G401.6 (cell line): Measurements from ENCODE around the gene DOCK9.

Source experiments
- FAIRE-seq: peaks from 2 replicates; lab custom pipeline; 2012; peaks lifted over from hg19 to GRCh38; lab: Jason Lieb, UNC

The DOCK9 gene

GRCh38 chr13:98976941-98977340, 923 bp downstream of the DOCK9 start:
- FAIRE-seq: no peak

DNA sequence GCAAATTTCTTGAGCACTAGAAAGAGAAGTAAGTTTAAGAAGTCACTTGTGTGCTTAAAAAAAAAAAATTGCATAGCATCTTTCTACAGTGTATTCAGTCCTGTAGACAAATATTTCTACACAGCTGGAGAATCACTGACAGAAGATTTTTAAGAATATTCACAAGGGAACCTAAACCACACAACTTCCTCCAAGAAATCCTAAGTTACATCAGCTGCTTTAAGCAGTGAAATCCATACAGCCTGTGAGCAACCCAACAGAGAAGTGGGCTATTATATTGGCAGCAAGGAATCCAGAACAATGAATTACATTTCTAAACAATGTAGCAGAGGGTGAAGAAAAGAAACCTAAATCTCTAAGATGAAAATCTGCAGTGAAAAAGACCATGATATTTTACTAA, 1.5 kb downstream of the DOCK9 start:
- FAIRE-seq: no peak

DNA sequence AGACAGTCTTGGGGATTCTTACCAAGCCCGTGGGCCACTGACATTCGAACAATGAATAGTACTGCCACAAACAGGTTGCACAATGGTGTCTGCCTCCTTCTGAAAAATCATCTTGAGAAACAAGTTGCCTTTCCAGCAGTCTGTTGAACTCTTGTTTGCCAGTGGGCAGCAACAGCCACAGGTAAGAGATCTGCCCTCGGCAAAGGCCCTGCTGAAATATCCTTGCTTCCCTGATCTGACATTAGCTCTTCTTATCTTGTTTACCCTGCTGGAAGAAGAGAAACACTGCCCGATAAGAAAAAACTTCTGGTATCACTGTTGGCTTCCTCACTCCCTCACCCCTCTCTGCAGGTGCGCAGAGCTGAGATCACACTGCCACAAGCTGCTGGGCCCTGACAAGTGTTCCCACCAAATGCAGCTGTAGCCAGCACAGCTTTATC, 2.0 kb downstream of the DOCK9 start:
- FAIRE-seq: no peak

GRCh38 chr13:98974053-98974452, 3.8 kb downstream of the DOCK9 start:
- no peak for FAIRE-seq

DNA sequence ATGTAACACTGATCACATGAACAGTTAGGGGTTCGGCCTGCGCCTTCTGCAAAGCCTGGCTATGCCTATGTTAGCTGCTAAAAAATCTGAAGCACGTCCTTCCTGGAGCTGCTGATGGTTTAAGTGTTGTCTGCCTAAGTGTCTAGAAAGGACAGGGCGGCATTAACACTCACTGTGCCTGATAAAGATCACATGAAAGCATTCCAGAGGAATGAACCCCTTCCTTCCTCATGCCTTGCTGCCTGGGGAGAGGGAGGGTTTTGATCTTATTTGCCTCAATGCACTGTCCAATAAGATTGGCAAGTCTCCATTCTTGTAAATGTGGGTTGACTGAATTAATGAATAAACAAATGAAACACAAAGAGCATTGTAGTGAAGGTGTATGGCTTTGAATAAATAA, 5.2 kb downstream of the DOCK9 start:
- no peak for FAIRE-seq

DNA sequence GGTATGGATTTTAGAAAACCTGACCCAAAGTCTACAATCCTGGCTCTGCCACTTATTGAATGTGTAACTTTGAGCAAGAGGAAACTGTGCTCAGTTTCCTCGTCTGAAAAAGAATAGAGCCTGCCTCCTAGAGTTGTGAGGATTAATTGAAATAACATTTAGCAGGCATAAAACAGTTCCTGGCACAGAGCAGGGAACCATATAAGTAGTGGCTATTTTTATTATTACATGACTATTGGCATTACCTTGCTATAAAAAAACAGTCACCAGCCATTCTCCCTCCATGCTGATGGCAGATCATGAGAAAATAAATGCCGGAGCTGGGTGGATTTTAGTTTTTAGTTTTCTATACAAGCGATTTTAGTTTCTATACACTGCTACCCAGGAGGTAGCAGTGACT, 5.8 kb downstream of the DOCK9 start:
- no peak for FAIRE-seq

- FAIRE-seq: no peak
Observed at GRCh38 chr13:98970330-98970729, 7.5 kb downstream of the DOCK9 start.

DNA sequence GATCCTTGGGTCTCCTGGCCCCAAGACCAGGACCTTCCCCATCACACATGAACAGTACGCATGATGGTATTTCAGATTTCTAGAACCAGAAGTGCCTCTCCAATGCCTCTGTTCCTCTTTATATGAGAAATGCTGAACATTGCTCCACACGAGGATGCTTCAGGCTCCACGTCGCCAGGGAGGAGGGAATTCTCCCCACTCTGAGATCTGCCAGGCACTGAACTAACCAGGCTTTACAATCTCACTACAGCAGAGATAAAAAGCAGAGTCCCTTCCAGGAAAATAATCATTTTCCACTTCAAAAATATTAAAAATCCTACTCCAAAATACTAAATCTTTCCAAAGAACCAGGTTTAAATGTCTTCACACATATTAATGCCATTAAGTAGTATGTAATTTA, 10.4 kb downstream of the DOCK9 start:
- no peak for FAIRE-seq

GRCh38 chr13:98966019-98966418, 11.8 kb downstream of the DOCK9 start:
- FAIRE-seq: no peak

DNA sequence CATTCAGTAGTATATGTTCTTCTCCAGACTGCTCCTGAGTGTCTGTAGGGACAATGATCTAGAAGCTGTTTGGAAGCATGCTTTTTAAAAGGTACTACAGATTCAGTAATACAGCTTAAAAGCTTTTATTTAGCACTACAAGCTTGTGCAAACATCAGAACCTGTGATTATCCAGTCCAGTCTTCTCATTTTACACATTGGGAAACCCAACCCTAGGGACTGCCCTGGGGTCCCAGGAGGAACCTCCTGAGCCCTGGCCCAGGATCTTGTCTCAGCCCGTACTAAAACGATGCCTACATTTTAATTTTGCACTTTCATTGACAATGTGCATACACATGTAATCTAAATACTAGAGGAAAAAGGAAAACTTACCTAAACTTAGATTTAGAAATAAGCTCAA, 12.5 kb downstream of the DOCK9 start:
- no peak for FAIRE-seq

DNA sequence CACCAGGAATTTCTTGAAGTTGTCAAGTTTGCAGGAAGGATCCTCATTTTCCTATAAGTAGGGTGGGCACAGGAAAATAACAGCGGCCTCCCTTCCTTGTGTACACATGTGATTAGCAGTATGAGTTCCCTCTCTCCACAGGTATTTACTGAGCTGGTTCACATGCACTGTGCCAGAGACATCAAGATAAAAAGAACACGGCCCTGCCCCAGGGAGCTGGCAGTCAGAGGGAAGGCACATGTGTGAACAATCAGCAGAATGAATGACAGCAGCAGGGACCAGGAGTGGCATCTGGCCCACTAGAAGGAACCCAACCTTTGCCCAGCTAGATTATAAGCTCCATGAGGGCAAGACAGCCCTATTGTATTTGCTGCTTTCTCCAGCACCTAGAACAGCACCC, 13.9 kb downstream of the DOCK9 start:
- no peak for FAIRE-seq

DNA sequence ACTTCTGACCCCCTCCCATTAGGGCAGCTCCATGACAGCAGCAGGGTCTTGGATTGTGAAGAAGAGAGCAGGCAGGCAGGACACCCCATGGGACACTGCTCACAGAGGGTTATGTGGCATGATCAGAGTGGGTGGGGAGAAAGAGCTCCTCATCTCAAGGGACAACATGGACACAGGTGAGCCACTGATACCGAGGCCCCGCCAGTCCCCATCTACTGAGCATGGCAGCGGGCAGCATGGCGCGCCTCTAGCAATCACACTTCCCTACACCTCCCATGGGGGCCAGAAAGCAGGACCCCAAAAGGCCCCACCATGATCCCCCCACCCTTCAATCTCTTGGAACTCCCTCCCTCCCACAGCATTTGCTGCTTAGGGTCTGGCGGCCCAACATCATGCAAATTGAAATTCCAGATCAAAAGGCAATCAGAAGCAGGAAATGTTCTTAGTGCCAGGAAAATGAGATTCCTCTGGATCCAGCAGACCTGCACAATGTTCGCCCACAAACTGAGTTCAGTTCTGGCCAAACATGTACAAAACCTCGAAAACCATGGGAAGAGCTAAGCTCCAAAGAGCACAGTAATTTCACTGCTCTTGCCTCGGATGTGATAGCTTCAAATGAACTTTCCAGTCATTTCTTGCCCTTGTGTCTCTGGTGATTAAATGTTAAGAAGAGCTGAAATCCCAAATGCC, 14.8 kb downstream of the DOCK9 start:
- FAIRE-seq: no peak

GRCh38 chr13:98961503-98962105, 16.3 kb downstream of the DOCK9 start:
- FAIRE-seq: no peak

DNA sequence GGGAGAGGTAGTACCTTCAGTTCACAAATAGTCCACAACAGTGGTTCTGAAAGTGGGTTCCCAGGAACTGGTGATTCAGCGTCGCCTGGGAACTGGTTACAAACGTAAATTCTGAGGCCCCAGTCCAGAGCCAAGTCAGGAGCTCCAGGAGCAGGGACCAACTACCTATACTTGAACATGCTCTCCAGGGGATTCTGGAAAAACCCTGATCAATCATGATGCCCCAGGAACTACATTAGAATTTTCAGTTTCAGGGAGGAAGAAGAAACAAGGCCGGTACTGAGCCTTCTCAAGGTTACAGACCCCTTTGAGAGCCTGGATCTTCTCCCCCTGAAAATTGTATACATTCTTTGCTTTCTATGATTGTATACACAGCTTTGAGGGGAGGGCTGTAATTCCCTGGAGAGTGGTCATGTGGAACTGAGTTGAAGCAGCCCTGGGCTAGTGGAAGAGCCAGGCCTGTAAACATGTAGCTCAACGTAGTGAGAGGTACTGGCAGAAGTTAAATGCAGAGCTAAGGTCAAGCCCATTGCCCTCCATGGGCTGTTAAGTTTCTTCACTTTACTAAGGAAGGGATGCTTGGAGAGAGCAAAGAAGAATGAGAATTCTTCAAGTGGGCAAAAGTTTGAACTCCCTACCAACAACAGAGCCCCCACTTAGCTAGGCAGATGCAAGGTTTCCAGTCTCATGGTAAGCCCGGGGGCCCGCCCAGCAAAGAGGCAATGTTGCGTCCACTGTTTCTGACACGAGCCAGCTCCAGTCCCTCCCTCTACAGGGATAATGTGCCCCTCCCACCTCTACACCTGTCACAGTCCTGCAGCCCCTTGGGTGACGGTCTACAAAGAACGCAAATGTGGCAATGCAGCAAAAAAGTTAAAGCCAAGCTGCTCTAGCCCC, 17.0 kb downstream of the DOCK9 start:
- no peak for FAIRE-seq

DNA sequence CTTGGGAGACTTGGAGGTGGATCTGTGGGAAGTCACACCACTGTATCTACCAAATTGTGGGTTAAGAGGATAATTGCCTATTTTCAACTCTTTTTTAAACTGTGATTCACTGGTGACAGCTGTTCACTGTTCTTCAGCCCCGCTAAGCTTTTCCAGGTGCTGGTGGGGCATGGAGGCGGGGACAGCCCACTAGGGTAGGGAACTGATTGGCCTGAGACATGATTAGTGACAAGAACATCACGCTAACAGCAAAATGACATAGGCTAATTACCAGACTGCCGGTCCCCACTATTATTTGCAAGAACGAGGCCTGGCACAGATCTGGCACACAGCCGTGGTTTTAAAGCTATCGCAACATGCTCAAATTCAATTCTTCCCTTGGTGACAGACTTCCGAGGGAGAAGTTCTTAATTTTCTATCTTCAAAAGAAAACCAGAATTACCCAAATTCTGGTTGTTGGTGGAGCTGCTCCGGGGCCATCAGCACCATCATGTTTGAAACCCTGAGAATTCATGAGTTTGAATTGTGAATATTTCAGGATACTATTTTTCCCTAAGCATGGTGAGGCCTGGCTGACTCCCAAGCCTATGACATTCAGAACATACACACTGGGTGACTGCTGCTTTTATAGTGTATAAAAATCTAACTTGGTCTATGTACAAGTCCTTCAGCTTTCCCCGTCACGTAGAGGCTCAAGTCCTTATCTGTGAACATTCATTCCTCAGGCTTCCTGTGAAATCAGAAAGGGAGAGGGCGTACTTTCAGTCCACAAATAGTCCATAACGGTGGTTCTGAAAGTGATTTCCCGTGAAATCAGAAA, 17.9 kb downstream of the DOCK9 start:
- FAIRE-seq: no peak

DNA sequence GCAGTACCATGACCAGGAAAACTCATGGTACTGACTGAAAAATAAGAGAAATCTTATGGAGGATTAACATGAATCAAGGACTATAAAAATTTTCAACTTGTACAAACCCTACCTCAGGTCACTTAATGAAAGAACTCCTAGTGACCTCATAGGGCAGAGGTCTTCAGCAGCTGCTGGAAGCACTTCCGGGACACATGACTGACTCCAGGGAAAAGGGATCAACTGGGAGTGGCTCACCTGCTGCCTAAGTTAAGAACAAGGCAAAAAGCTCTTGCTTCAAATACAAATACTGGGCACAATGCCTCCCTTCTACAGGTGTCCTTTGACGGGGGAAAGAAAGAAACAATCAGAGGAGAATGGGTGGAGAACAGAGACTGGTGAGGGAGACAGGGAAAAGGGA, 18.6 kb downstream of the DOCK9 start:
- FAIRE-seq: no peak

DNA sequence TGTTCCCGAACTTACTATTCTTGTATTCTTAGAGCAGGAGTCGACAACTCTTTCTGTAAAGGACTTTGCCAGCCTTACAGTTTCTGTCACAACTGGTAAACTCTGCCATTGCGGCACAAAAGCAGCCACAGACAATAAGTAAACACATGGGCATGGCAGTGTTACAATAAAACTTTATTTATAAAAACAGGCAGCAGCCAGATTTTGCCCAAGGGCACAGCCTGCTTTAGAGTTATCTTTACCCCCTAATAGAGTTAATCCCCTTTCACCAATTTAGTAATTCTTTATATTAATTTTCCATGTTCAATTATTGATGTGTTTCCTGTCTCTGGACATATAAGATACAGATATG, 19.4 kb downstream of the DOCK9 start:
- FAIRE-seq: no peak

DNA sequence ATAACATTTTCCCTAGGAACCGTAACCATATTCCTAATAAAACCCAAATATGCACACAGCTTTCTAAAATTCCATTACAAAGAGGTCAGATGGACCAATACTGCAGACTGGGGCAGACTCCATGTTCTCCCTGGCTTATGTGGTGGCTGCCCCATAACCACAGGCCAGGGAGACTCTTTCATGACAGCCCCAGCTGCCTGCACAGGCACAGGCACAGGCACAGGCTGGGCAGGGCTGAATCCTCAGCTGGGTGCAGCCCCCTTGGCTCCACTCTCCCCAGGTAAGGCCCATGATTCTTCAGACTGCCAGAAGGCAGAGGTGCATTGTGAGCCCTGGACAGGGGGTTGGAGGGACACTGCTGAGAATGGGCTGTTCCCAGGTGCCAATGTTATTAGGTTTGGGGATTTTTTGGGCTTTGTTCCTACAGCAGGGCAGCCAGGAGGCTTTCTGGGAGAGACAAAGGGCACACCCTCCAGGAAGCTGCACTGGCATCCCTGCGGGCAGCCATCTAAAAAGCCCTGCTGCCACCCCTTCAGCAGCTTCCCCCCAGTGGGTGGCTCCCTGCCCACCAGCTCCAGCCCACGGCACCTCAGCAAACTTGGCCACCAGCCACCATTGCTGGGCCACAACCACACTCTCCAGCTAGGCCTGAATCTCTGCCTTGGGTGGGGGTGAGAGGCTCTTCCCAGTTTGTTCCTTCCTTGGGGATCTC, 20.0 kb downstream of the DOCK9 start:
- FAIRE-seq: no peak

DNA sequence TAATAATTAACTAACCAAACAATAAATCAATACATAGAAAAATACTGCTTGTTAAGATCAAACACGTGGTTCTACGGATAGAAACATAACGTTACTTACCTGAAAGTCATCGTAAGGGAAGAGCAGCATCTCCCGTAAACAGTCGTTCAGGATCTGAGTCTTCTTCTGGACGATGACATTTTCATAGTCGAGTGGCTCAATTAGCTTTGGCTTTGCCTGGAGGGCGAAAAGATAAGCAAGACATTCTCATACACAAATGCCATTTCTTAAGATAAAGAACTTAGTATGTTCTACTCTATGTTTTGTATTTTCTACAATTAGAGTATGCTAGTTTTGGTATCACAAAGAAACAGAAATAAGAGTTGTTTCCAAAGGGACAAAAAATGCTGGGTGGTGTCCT, 22.5 kb downstream of the DOCK9 start:
- no peak for FAIRE-seq

- no peak for FAIRE-seq
Observed at GRCh38 chr13:98954313-98954712, 23.6 kb downstream of the DOCK9 start.

- no peak for FAIRE-seq
Observed at GRCh38 chr13:98951266-98951665, 26.6 kb downstream of the DOCK9 start.

- no peak for FAIRE-seq
Observed at GRCh38 chr13:98950705-98951104, 27.2 kb downstream of the DOCK9 start.
